Liver (tissue), 3 donors: ENCODE measurements around the gene C1QTNF7.

ENCODE experiments used
- FOXA1 ChIP-seq: IDR thresholded peaks from 2 replicates; pipeline ENCODE4 v1.6.1; 2016; ENCODE audit warnings: antibody characterized with exemption
- JUND ChIP-seq, 2 donors: IDR thresholded peaks; 2 replicates each; pipeline ENCODE4 v1.6.1; 2016; ENCODE audit warnings: antibody characterized with exemption in 2 of 2
- MAX ChIP-seq: IDR thresholded peaks from 2 replicates; pipeline ENCODE4 v1.6.1; 2016; ENCODE audit warnings: antibody characterized with exemption
- NR2F2 ChIP-seq: IDR thresholded peaks from 2 replicates; pipeline ENCODE4 v1.6.1; 2016; ENCODE audit warnings: antibody characterized with exemption
- RXRA ChIP-seq, 2 donors: IDR thresholded peaks; 2 replicates each; pipeline ENCODE4 v1.6.1; 2017 to 2018; ENCODE audit warnings: antibody characterized with exemption in 2 of 2, mild to moderate bottlenecking in 1 of 2
- SP1 ChIP-seq: IDR thresholded peaks from 2 replicates; pipeline ENCODE4 v1.6.1; 2018; ENCODE audit warnings: antibody characterized with exemption, mild to moderate bottlenecking
- YY1 ChIP-seq: IDR thresholded peaks from 2 replicates; pipeline ENCODE4 v1.6.1; 2016; ENCODE audit warnings: antibody characterized with exemption, mild to moderate bottlenecking
- TF ChIP-seq, protein P1 (sequence below): fragments of 150-350 bp; IDR thresholded peaks from 2 replicates; pipeline ENCODE4 v1.5.1; 2017; ENCODE audit warnings: improper control_type of control experiment, low read depth, low read length; ENCODE audit not compliant: missing input control
- TF ChIP-seq, protein P2 (sequence below): IDR thresholded peaks from 2 replicates; pipeline ENCODE4 v1.6.1; 2016; ENCODE audit warnings: antibody characterized with exemption, mild to moderate bottlenecking
- TF ChIP-seq, protein P3 (sequence below): IDR thresholded peaks from 2 replicates; pipeline ENCODE4 v1.6.1; 2016; ENCODE audit warnings: antibody characterized with exemption
- TF ChIP-seq, protein P4 (sequence below): IDR thresholded peaks from 2 replicates; pipeline ENCODE4 v1.6.1; 2016; ENCODE audit warnings: antibody characterized with exemption
- donor health status: healthy.
- donor health status: healthy.

DNA sequence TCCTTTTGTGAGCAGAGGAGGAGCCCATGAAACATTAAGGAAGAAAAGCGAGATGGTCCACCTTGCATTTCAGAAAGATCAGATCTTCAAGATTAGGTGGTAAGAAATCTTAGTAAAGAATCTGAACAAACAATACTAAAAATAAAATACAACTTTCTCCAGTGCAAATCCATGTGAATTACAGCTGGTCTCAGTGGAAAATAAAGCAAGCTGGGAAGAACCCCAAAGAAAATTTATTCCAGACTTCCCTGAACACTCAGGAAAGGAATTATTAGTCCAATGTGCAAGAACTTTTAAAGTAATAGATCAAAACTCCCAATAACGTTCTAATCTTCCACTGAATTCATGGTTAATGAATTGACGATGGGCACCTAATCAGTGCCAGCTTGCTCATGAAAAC, 37.3 kb upstream of the C1QTNF7 start:
- TF ChIP-seq, protein P1, sequence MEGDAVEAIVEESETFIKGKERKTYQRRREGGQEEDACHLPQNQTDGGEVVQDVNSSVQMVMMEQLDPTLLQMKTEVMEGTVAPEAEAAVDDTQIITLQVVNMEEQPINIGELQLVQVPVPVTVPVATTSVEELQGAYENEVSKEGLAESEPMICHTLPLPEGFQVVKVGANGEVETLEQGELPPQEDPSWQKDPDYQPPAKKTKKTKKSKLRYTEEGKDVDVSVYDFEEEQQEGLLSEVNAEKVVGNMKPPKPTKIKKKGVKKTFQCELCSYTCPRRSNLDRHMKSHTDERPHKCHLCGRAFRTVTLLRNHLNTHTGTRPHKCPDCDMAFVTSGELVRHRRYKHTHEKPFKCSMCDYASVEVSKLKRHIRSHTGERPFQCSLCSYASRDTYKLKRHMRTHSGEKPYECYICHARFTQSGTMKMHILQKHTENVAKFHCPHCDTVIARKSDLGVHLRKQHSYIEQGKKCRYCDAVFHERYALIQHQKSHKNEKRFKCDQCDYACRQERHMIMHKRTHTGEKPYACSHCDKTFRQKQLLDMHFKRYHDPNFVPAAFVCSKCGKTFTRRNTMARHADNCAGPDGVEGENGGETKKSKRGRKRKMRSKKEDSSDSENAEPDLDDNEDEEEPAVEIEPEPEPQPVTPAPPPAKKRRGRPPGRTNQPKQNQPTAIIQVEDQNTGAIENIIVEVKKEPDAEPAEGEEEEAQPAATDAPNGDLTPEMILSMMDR: no peak
- no peak for TF ChIP-seq YY1
- TF ChIP-seq, protein P2, sequence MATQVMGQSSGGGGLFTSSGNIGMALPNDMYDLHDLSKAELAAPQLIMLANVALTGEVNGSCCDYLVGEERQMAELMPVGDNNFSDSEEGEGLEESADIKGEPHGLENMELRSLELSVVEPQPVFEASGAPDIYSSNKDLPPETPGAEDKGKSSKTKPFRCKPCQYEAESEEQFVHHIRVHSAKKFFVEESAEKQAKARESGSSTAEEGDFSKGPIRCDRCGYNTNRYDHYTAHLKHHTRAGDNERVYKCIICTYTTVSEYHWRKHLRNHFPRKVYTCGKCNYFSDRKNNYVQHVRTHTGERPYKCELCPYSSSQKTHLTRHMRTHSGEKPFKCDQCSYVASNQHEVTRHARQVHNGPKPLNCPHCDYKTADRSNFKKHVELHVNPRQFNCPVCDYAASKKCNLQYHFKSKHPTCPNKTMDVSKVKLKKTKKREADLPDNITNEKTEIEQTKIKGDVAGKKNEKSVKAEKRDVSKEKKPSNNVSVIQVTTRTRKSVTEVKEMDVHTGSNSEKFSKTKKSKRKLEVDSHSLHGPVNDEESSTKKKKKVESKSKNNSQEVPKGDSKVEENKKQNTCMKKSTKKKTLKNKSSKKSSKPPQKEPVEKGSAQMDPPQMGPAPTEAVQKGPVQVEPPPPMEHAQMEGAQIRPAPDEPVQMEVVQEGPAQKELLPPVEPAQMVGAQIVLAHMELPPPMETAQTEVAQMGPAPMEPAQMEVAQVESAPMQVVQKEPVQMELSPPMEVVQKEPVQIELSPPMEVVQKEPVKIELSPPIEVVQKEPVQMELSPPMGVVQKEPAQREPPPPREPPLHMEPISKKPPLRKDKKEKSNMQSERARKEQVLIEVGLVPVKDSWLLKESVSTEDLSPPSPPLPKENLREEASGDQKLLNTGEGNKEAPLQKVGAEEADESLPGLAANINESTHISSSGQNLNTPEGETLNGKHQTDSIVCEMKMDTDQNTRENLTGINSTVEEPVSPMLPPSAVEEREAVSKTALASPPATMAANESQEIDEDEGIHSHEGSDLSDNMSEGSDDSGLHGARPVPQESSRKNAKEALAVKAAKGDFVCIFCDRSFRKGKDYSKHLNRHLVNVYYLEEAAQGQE: no peak
- TF ChIP-seq JUND (IDR thresholded peaks at IDR 0.05): no peak
- TF ChIP-seq RXRA (IDR thresholded peaks at IDR 0.05): no peak
- TF ChIP-seq MAX: no peak
- TF ChIP-seq, protein P3, sequence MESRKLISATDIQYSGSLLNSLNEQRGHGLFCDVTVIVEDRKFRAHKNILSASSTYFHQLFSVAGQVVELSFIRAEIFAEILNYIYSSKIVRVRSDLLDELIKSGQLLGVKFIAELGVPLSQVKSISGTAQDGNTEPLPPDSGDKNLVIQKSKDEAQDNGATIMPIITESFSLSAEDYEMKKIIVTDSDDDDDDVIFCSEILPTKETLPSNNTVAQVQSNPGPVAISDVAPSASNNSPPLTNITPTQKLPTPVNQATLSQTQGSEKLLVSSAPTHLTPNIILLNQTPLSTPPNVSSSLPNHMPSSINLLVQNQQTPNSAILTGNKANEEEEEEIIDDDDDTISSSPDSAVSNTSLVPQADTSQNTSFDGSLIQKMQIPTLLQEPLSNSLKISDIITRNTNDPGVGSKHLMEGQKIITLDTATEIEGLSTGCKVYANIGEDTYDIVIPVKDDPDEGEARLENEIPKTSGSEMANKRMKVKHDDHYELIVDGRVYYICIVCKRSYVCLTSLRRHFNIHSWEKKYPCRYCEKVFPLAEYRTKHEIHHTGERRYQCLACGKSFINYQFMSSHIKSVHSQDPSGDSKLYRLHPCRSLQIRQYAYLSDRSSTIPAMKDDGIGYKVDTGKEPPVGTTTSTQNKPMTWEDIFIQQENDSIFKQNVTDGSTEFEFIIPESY: no peak
- TF ChIP-seq, protein P4, sequence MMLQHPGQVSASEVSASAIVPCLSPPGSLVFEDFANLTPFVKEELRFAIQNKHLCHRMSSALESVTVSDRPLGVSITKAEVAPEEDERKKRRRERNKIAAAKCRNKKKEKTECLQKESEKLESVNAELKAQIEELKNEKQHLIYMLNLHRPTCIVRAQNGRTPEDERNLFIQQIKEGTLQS: no peak
- TF ChIP-seq NR2F2: no peak
- no peak for TF ChIP-seq FOXA1
- no peak for TF ChIP-seq SP1
